Left renal cortex interstitium (tissue), 4 donors: ENCODE measurements around the gene KLHL21. TPM values are rescaled to one million over a fixed set of nuclear protein-coding genes. Genes with fewer than 3 reads are reported as not detected.
A peak's percentile ranks its signal among the peaks of the same experiment; 100 is the strongest.

Experiments used
- DNase-seq, 4 donors: peaks; one replicate each; pipeline ENCODE4 v3.0.0-alpha.2; 2013; ENCODE audit warnings: low read depth in 4 of 4, low spot score in 2 of 4, missing footprints in 1 of 4
- polyA plus RNA-seq, 4 donors: library from polyadenylated mRNA; unstranded; fragments of 120-200 nt; gene quantifications; one replicate each; pipeline ENCODE4 v1.2.1, GENCODE V29; 2013; ENCODE audit not compliant: insufficient read length in 4 of 4

The KLHL21 gene
- polyA plus RNA-seq, 4 donors: 13.3 to 19.2 (median 16.8) TPM

DNA sequence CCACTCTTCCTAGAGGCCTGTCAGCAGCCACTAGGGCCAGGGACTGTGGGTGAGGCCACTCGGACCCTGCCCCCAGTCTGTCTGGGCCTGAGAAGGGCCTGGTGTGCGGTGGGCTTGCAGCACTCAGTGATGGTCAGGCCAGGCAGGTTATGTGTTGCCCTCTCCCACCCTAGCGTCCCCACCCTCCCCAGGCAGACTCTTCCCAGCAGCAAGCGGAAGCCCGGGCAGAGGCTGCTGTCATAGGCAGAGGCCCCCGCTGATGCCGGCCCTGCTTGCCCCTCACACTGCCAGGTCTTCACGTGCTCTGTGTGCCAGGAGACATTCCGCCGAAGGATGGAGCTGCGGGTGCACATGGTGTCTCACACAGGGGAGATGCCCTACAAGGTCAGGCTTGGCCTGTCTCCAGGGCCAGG lies 16.3 kb downstream of the KLHL21 start:
- DNase-seq: no peak

DNA sequence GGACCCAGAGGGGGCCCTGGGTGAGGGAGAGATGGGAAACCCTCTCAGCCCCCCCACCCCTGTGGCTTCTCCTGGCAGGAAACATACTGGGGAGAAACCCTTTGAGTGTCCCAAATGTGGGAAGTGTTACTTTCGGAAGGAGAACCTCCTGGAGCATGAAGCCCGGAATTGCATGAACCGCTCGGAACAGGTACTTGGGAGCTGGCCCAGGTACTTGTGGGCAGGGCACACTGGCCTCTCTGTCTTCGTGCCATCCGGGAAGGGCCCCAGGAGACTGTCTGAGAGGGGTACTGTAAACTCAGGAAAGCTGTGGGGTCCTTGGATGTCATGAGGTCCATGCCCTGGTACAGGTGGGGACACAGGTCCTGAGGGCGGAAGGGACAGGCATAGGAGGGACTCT lies 16.8 kb downstream of the KLHL21 start:
- no peak for DNase-seq

DNA sequence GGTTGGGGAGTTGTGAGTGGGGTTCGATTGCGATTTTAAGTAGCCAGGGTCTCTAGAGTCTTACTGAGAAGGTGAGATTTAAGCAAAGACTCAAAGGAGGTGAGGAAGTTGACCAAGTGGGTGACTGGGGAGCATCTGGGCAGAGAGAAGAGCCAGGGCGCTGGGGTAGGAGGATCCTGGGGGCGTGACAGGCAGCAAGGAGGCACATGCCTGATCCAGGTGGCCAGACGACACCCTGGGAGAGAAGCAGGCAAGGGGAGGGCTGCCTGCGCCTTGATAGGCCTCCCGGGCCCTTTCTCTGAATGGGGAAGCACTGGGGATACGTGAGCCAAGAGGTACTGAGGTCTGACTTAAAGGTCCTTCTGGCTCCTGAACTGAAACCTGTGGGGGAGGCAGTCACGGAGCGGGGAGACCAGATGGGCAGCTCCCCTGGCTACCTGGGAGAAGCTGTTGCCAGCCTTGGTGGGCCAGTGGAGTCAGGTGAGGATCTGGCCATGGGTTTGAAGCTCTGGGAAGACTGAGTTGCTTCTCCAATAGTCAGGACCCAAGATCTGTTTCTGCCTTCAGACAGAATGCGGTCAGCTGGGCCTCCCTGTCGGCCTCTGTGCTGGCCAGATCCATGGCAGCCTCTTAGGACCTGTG lies 17.5 kb downstream of the KLHL21 start:
- no peak for DNase-seq

DNA sequence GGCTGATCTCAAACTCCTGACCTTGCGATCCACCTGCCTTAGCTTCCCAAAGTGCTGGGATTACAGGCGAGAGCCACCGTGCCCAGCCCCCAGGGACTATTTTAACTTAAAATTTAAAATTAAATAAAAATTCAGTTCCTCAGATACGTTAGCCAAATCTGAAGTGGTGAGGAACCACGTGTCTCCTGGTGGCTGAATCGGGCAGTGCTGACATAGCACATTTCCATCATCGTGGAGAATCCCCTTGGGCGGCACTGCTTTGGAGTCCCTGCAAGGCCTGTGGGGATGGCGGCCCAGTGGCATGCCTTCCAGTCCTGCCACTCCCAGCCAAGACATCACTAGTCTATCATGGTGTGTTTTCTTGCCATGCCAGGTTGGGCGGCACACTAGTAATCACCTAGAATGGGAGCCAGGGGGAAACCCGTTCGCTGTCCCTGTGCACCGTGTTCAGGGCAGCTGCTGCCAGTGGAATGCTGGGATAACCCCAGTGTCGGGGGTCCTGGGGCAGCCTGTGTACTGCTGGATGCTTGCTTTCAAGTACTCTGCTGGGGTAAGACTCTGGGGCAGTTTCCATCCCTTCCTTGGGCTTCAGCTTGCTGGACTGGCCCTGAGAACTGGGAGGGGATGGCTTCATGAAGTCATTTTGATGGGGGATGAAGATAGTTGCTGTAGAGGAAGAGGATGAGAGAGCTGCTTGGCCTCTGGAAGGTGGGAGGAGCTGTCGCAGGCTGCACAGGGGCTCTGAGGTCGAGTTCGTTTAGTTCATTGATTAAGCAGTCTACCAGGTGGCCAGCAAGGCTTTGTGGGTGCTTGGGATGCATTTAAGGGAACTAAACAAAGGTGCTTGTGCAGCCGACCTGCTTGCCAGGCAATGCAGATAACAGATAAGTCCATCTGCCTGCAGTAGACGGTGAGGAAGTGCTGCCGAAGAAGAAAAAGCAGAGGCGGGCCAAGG lies 18.3 kb downstream of the KLHL21 start:
- DNase-seq: no peak

DNA sequence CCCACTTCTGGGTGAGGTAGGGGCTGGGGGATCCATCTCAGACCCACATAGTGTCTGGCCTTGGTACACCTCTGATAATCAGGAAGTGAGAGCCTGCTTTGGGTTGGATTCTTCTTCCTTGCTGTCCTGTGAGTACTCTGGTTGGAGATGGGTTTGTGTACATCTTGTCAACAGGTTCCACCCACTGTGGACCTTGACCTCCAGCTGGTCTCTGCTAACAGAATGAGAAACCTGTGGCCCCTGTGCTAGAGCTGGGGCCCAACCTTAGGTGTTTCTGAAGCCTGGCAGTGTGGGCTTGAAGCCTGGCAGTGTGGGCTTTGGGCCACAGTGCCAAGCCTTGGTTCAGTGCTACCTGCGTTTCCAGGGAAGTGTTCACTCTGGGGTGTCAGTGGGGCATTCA lies 20.3 kb downstream of the KLHL21 start:
- no peak for DNase-seq

DNA sequence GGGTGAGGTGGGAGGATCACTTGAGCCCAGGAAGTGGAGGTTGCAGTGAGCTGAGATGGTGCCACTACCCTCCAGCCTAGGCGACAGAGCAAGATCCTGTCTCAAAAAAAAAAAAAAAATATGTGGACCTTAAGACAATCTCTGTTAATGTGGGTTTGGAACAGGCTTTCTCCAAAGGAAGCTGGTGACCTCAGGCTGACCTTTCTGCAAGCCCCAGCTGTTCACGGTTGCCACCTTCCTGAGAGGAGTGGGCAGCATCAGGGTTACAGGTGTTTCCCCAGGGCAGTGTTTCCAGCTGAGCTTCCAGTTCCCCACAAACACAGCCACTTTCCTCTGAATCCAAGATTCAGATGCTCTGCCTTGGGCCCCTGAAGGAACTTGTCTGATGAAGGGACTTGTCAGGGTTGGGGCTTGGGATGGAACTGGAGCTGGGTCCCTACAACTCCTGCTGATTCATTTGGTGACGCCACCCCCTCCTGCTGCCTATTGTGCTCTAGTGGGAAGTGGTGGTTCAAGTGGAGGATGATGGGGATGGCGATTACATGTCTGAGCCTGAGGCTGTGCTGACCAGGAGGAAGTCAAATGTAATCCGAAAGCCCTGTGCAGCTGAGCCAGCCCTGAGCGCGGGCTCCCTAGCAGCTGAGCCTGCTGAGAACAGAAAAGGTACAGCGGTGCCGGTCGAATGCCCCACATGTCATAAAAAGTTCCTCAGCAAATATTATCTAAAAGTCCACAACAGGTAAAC lies 20.9 kb downstream of the KLHL21 start:
- DNase-seq: no peak

DNA sequence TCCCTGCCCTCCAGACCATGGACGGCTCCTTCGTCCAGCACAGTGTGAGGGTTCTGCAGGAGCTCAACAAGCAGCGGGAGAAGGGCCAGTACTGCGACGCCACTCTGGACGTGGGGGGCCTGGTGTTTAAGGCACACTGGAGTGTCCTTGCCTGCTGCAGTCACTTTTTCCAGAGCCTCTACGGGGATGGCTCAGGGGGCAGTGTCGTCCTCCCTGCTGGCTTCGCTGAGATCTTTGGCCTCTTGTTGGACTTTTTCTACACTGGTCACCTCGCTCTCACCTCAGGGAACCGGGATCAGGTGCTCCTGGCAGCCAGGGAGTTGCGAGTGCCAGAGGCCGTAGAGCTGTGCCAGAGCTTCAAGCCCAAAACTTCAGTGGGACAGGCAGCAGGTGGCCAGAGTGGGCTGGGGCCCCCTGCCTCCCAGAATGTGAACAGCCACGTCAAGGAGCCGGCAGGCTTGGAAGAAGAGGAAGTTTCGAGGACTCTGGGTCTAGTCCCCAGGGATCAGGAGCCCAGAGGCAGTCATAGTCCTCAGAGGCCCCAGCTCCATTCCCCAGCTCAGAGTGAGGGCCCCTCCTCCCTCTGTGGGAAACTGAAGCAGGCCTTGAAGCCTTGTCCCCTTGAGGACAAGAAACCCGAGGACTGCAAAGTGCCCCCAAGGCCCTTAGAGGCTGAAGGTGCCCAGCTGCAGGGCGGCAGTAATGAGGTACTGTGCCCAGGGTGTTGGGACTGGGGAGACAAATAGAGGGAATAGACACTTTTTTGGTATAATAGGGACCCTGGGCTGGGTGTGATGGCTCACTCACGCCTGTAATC lies 21.9 kb downstream of the KLHL21 start:
- no peak for DNase-seq

DNA sequence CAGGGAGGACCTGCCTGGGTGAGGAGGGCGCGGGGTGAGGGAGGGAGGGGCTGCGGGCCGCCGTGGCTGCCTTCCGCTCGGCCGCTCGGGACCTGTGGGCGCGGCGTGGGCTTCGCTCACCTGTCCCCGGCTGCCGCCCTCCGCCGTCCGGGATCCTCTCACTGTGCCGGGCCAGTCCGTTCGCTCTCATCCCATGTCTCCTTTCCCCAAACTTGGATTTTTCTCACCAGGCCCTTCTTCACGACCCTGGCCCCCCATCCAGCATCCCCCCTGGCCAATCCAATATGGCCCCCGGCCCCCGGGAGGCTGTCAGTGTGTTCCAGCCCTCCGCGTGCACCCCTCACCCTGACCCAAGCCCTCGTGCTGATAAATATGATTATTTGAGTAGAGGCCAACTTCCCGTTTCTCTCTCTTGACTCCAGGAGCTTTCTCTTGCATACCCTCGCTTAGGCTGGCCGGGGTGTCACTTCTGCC lies 22.5 kb downstream of the KLHL21 start:
- DNase-seq: no peak

DNA sequence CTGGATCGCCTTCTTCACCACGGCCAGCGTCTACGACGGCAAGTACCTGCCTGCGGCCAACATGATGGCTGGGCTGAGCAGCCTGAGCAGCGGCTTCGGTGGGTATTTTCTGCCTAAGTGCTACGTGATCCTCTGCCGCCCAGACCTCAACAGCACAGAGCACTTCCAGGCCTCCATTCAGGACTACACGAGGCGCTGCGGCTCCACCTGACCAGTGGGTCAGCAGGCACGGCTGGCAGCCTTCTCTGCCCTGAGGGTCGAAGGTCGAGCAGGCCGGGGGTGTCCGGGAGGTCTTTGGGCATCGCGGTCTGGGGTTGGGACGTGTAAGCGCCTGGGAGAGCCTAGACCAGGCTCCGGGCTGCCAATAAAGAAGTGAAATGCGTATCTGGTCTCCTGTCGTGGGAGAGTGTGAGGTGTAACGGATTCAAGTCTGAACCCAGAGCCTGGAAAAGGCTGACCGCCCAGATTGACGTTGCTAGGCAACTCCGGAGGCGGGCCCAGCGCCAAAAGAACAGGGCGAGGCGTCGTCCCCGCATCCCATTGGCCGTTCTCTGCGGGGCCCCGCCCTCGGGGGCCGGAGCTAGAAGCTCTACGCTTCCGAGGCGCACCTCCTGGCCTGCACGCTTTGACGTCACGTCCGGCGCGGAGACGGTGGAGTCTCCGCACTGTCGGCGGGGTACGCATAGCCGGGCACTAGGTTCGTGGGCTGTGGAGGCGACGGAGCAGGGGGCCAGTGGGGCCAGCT lies 23.1 kb downstream of the KLHL21 start, which contains the start of gene ZBTB48:
ZBTB48 (plus strand) TSS at position 621 of the 745 bp plus-strand sequence. CDS start 616 bp downstream, outside the sequence.
- peak; percentile 89 to 98 (median 94) for DNase-seq

DNA sequence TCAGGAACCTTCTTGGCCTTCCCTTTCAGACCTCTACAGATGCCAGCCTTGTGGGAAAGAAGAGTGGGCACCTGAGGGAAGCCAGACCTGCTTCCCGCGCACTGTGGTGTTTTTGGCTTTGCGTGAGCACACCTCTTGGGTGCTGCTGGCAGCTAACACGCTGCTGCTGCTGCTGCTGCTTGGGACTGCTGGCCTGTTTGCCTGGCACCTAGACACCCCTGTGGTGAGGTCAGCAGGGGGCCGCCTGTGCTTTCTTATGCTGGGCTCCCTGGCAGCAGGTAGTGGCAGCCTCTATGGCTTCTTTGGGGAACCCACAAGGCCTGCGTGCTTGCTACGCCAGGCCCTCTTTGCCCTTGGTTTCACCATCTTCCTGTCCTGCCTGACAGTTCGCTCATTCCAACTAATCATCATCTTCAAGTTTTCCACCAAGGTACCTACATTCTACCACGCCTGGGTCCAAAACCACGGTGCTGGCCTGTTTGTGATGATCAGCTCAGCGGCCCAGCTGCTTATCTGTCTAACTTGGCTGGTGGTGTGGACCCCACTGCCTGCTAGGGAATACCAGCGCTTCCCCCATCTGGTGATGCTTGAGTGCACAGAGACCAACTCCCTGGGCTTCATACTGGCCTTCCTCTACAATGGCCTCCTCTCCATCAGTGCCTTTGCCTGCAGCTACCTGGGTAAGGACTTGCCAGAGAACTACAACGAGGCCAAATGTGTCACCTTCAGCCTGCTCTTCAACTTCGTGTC lies 23.9 kb downstream of the KLHL21 start:
- no peak for DNase-seq

DNA sequence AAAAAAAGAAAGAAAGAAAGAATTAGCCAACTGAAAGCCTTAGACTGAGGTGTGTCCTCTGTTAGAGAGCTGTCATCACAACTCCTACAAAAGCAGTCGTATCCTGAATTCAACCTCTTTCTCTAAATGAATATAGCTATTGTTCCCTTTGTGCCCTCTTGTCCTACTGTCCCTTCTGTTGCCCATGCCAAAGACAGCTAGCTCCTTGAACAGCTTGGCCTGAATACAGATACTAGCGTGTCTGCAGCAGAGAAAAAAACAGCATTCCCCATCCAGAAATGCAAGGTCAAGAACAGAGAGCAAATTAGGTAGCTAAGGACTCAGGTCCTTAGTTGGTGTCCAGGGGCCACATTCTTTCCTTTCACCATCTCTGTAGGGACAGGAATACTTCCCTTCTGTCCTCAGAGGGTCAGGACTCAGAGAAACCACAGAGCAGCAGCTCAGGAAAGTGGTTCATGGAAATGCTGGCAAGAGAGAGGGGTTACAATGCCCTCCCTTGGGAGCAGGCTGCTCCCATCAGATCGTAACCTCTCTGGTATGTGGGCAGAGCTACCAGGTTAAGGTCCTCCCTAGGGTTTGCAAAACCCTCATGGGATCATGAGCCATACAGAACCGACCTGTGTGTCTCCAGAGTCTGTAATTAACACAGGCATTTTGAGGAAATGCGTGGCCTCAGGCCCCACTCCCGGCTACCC lies 24.7 kb downstream of the KLHL21 start:
- no peak for DNase-seq

DNA sequence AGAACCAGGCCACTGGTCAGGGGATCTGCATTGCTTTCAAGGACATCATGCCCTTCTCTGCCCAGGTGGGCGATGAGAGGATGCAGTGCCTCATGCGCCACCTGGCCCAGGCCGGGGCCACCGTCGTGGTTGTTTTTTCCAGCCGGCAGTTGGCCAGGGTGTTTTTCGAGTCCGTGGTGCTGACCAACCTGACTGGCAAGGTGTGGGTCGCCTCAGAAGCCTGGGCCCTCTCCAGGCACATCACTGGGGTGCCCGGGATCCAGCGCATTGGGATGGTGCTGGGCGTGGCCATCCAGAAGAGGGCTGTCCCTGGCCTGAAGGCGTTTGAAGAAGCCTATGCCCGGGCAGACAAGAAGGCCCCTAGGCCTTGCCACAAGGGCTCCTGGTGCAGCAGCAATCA lies 27.9 kb downstream of the KLHL21 start:
- no peak for DNase-seq

DNA sequence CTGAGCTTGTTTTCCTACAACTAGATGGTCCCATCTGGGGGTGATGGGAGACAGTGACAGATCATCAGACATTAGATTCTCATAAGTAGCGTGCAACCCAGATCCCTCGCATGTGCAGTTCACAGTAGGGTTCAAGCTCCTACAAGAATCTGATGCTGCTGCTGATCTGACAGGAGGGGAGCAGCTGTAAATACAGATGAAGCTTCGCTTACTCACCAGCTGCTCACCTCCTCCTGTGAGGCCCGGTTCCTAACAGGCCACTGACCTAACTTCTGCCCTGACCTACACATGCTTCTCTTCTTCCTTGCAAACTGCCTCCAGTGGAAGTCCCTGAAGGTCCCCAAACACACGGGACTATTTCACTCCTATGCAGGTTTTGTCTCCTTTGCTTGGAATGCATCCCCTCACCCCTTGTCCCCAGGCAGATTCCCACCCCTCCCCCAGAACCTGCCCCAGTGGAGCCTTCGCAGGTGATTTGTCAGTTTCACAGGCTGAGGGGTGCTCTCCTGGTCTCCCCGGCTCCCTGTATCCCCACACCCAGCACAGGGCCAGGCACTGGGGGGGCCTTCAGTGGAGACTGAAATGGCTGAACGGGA lies 28.5 kb downstream of the KLHL21 start:
- DNase-seq: no peak

DNA sequence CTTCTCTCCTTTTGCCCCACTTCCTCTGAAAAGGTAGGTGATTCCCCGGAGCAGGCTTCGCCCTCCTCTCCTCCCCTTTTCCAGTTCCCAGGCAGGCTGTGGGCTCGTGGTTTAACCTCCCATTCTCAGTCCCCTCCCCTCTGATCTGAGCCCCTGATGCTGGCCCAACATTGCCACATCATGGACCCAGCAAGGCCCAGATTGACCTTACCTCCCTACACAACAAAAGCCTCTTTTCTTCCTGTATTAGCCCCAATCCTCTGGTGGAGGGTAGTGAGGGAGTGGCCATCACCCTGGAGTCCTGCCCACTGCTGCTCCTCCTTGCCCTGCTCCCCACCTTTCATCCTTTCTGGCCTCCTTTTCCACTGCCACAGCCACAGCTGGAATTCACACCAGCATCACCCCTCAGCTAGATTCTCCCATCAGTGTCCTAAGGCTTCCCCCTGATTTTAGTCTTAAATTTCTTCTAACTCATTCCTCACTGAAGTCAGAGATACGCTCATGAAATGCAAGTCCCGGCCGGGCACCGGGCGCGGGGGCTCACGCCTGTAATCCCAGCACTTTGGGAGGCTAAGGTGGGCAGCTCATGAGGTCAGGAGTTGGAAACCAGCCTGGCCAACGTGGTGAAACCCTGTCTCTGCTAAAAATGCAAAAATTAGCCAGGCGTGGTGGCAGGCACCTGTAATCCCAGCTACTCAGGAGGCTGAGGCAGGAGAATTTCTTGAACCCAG lies 29.9 kb downstream of the KLHL21 start:
- DNase-seq: no peak

DNA sequence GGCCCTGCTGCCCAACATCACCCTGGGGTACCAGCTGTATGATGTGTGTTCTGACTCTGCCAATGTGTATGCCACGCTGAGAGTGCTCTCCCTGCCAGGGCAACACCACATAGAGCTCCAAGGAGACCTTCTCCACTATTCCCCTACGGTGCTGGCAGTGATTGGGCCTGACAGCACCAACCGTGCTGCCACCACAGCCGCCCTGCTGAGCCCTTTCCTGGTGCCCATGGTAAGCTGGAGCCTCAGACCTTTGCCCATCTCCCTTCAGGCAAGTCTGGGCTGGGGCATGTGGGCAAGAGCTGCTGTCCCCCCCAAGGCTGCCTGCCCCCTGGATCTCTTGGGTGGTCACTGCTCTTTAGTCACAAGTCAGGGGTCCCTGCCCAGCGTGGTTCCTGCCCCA lies 31.7 kb downstream of the KLHL21 start:
- no peak for DNase-seq

DNA sequence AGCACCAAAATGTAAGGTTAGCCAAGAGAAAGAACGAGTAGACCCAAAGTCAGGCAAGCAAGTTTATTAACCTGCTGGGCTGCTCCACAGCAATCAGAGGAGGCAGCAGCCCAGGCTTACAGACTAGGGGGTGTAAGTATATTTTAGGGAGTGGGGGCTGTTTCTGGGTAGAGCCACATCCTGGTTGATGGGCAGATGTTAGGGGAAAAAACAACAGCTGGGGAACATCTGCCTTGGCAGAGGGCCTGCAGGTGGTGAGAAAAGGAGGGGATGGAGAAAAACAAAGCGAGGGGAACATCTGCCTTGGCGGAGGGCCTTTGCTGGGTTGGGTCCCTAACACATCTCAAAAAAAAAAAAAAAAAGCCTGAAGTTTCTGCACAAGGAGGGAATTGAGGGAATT lies 32.6 kb downstream of the KLHL21 start:
- DNase-seq: no peak

DNA sequence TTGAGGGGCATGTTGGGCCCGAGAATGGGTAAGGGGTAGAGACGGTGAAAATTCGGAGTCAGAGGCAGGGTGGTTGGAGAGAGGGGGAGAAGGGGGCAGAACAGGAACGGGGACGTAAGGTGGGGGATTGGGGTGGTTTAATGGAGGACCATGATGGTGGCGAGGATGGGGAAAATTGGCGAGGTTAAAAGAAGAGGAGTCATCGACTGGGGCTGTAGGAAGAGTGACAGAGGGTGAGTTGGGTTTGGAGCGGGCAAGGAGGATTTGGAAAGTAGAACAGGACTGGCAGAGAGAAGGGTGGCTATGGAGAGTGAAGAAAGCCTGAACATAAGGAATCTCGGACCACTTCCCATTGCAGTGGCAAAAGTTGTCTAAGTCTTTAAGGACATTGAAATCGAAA lies 33.6 kb downstream of the KLHL21 start:
- DNase-seq: no peak
